WTC11 (cell line): ENCODE results near the gene SNAI1. TPM values are rescaled to one million over a fixed set of nuclear protein-coding genes. Genes with fewer than 3 reads are reported as not detected.

Experiments
- ATAC-seq: fragments of 200-7000 bp; cut with Tn5 transposase; 2 replicates; pipeline ENCODE4 v1.10.0; 2021; ENCODE audit warnings: mild to moderate bottlenecking, moderate library complexity
- CTCF ChIA-PET: fragments of 300-600 bp; sonication (Branson Sonifier 250); formaldehyde crosslinking; loops from one replicate; lab custom pipeline; 2021; ENCODE audit warnings: antibody characterized with exemption; lab: Charles Lee
- POLR2A ChIA-PET: fragments of 350-600 bp; sonication (Branson Sonifier 250); formaldehyde crosslinking; loops from one replicate; lab custom pipeline; 2021; ENCODE audit warnings: antibody characterized with exemption; lab: Charles Lee
- DNase-seq: peaks from one replicate; pipeline ENCODE4 v3.0.0; 2021; ENCODE audit warnings: low spot score
- H3K27ac Mint-ChIP-seq: 2 replicates; pipeline ENCODE4 v1.8.0; 2021; ENCODE audit warnings: mixed read lengths
- H3K27me3 Mint-ChIP-seq: 2 replicates; pipeline ENCODE4 v1.8.0; 2021; ENCODE audit warnings: low read depth, mild to moderate bottlenecking, moderate library complexity, mixed read lengths
- H3K36me3 Mint-ChIP-seq: 2 replicates; pipeline ENCODE4 v1.8.0; 2021; ENCODE audit warnings: mixed read lengths
- H3K4me1 Mint-ChIP-seq: 2 replicates; pipeline ENCODE4 v1.8.0; 2022; ENCODE audit warnings: mixed read lengths
- H3K4me3 Mint-ChIP-seq: 2 replicates; pipeline ENCODE4 v1.8.0; 2021; ENCODE audit warnings: mild to moderate bottlenecking, moderate library complexity, mixed read lengths
- H3K9me3 Mint-ChIP-seq: 2 replicates; pipeline ENCODE4 v1.8.0; 2021; ENCODE audit warnings: mixed read lengths
- ATF1 ChIP-seq: sonication (generic); formaldehyde crosslinking; IDR thresholded peaks from 2 replicates; pipeline ENCODE4 v1.8.1; 2023; ENCODE audit warnings: mild to moderate bottlenecking, moderate library complexity, missing genetic modification reagents
- CBFB ChIP-seq: sonication (generic); formaldehyde crosslinking; IDR thresholded peaks from 2 replicates; pipeline ENCODE4 v1.8.1; 2022; ENCODE audit warnings: mild to moderate bottlenecking, low read depth, missing genetic modification reagents
- CREM ChIP-seq: sonication (generic); formaldehyde crosslinking; IDR thresholded peaks from 2 replicates; pipeline ENCODE4 v1.8.1; 2022; ENCODE audit warnings: mild to moderate bottlenecking, missing genetic modification reagents, moderate library complexity
- EMX1 ChIP-seq: fragments of 250-450 bp; sonication (Bioruptor Pico); IDR thresholded peaks from 2 replicates; pipeline ENCODE4 v1.8.0; 2021; ENCODE audit warnings: mild to moderate bottlenecking
- FOXK1 ChIP-seq: sonication (generic); formaldehyde crosslinking; IDR thresholded peaks from 2 replicates; pipeline ENCODE4 v1.8.0; 2022; ENCODE audit warnings: mild to moderate bottlenecking, moderate library complexity, missing genetic modification reagents
- GABPB1 ChIP-seq: sonication (generic); formaldehyde crosslinking; IDR thresholded peaks from 2 replicates; pipeline ENCODE4 v1.8.1; 2023; ENCODE audit warnings: mild to moderate bottlenecking, missing genetic modification reagents
- MYBL2 ChIP-seq: sonication (generic); formaldehyde crosslinking; IDR thresholded peaks from 2 replicates; pipeline ENCODE4 v1.8.1; 2023; ENCODE audit warnings: mild to moderate bottlenecking, moderate library complexity, missing genetic modification reagents
- NFATC4 ChIP-seq: fragments of 250-450 bp; sonication (Bioruptor Pico); IDR thresholded peaks from 2 replicates; pipeline ENCODE4 v1.9.0; 2021; ENCODE audit warnings: mild to moderate bottlenecking
- NR1H2 ChIP-seq: sonication (generic); formaldehyde crosslinking; IDR thresholded peaks from 2 replicates; pipeline ENCODE4 v1.9.0; 2021; ENCODE audit warnings: mild to moderate bottlenecking, moderate library complexity, missing genetic modification reagents
- NR3C1 ChIP-seq: sonication (generic); formaldehyde crosslinking; conservative IDR thresholded peaks from 2 replicates; pipeline ENCODE4 v1.8.1; 2023; ENCODE audit warnings: low read depth, mild to moderate bottlenecking, missing genetic modification reagents
- OVOL2 ChIP-seq: fragments of 250-450 bp; sonication (Bioruptor Pico); IDR thresholded peaks from 2 replicates; pipeline ENCODE4 v1.9.0; 2021; ENCODE audit warnings: mild to moderate bottlenecking, borderline replicate concordance
- RELA ChIP-seq: sonication (generic); formaldehyde crosslinking; IDR thresholded peaks from 2 replicates; pipeline ENCODE4 v1.8.1; 2022; ENCODE audit warnings: missing genetic modification reagents, mild to moderate bottlenecking, borderline replicate concordance
- RORB ChIP-seq: fragments of 250-450 bp; sonication (Bioruptor Pico); IDR thresholded peaks from 2 replicates; pipeline ENCODE4 v1.9.0; 2021; ENCODE audit warnings: mild to moderate bottlenecking
- SOX15 ChIP-seq: fragments of 250-450 bp; sonication (Bioruptor Pico); IDR thresholded peaks from 2 replicates; pipeline ENCODE4 v1.9.0; 2021; ENCODE audit warnings: mild to moderate bottlenecking
- ZNF138 ChIP-seq: sonication (generic); formaldehyde crosslinking; conservative IDR thresholded peaks from 2 replicates; pipeline ENCODE4 v1.8.1; 2022; ENCODE audit warnings: mild to moderate bottlenecking, moderate library complexity, missing genetic modification reagents
- total RNA-seq: library from RNA; stranded (reverse); gene quantifications from 3 replicates; pipeline ENCODE4 v1.2.3, GENCODE V29; 2021
- TF ChIP-seq, protein P1 (sequence below): sonication (generic); formaldehyde crosslinking; IDR thresholded peaks from 2 replicates; pipeline ENCODE4 v1.8.1; 2022; ENCODE audit warnings: mild to moderate bottlenecking, moderate library complexity, missing genetic modification reagents
- TF ChIP-seq, protein P2 (sequence below): sonication (generic); formaldehyde crosslinking; IDR thresholded peaks from 2 replicates; pipeline ENCODE4 v1.8.1; 2023; ENCODE audit warnings: mild to moderate bottlenecking, missing genetic modification reagents
- TF ChIP-seq, protein P3 (sequence below): fragments of 250-450 bp; sonication (Bioruptor Pico); IDR thresholded peaks from 2 replicates; pipeline ENCODE4 v1.9.0; 2021; ENCODE audit warnings: mild to moderate bottlenecking
- TF ChIP-seq, protein P4 (sequence below): sonication (generic); formaldehyde crosslinking; IDR thresholded peaks from 2 replicates; pipeline ENCODE4 v1.8.0; 2022; ENCODE audit warnings: mild to moderate bottlenecking, missing genetic modification reagents
- TF ChIP-seq, protein P5 (sequence below): sonication (generic); formaldehyde crosslinking; IDR thresholded peaks from 2 replicates; pipeline ENCODE4 v1.8.1; 2023; ENCODE audit warnings: mild to moderate bottlenecking, missing genetic modification reagents, borderline replicate concordance
- TF ChIP-seq, protein P6 (sequence below): sonication (generic); formaldehyde crosslinking; IDR thresholded peaks from 2 replicates; pipeline ENCODE4 v1.8.1; 2023; ENCODE audit warnings: mild to moderate bottlenecking, moderate library complexity, missing genetic modification reagents
- TF ChIP-seq, protein P7 (sequence below): fragments of 250-450 bp; sonication (Bioruptor Pico); IDR thresholded peaks from 2 replicates; pipeline ENCODE4 v1.9.0; 2021; ENCODE audit warnings: moderate library complexity, mild to moderate bottlenecking, inconsistent platforms, borderline replicate concordance

Gene SNAI1
- total RNA-seq, 1 experiment from 2014 or later, result 7.9 TPM

DNA sequence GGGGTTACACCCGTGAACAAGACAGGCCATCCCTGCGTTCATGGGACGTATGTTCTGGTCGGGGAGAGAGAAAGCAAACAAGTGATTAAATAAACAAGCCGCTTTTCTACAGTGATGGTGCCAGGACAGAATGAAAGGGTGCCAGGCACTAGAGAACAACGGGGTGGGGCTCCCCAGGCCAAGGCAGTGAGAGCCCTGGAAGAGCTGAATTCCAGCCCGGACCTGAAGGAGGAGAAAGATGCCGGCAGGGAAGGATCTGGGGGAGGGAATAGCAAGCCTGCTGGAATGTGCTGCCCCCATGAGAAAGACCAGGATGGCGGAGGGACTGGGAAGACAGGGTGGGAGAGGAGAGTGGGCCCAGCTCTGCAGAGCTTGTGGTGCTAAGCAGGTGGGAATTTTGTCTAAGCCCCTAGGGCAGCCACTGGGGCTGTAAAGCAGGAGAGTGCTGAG, 7.5 kb downstream of the SNAI1 start (continued):
- TF ChIP-seq GABPB1 (no peak), FOXK1 (no peak), ZNF138 (CRISPR knock-in tag) (no peak)

DNA sequence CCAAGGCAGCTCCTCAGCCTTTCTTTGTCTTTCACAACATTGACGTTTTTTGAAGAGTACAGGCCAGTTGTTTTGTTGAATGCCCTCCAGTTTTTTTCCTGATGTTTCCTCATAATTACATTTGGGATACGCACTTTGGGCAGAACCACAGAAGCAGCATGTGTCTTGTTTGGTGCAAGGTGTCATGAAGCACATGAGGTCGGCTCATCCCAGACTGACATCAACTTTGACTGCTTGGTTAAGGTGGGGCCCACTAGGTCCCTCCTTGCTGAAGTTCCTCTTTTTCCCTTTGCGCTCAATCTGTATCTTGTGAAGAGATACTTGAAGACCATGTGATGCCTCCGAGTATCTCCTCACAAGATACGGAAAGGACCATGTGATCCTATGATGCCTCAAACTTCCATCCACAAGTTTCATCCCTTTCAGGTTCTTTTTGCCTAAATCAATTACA, 10.5 kb downstream of the SNAI1 start:
- DNase-seq (no peak), ATAC-seq (no peak)
- TF ChIP-seq RELA (CRISPR knock-in tag) (no peak), ATF1 (CRISPR knock-in tag) (no peak), GABPB1 (no peak), OVOL2 (CRISPR knock-in tag) (no peak), EMX1 (CRISPR knock-in tag) (no peak), RORB (no peak), NFATC4 (CRISPR knock-in tag) (no peak)
- TF ChIP-seq, protein P1, sequence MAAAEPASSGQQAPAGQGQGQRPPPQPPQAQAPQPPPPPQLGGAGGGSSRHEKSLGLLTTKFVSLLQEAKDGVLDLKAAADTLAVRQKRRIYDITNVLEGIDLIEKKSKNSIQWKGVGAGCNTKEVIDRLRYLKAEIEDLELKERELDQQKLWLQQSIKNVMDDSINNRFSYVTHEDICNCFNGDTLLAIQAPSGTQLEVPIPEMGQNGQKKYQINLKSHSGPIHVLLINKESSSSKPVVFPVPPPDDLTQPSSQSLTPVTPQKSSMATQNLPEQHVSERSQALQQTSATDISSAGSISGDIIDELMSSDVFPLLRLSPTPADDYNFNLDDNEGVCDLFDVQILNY (CRISPR knock-in tag), result no peak
- TF ChIP-seq, protein P2, sequence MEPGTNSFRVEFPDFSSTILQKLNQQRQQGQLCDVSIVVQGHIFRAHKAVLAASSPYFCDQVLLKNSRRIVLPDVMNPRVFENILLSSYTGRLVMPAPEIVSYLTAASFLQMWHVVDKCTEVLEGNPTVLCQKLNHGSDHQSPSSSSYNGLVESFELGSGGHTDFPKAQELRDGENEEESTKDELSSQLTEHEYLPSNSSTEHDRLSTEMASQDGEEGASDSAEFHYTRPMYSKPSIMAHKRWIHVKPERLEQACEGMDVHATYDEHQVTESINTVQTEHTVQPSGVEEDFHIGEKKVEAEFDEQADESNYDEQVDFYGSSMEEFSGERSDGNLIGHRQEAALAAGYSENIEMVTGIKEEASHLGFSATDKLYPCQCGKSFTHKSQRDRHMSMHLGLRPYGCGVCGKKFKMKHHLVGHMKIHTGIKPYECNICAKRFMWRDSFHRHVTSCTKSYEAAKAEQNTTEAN (CRISPR knock-in tag), result no peak
- TF ChIP-seq, protein P3, sequence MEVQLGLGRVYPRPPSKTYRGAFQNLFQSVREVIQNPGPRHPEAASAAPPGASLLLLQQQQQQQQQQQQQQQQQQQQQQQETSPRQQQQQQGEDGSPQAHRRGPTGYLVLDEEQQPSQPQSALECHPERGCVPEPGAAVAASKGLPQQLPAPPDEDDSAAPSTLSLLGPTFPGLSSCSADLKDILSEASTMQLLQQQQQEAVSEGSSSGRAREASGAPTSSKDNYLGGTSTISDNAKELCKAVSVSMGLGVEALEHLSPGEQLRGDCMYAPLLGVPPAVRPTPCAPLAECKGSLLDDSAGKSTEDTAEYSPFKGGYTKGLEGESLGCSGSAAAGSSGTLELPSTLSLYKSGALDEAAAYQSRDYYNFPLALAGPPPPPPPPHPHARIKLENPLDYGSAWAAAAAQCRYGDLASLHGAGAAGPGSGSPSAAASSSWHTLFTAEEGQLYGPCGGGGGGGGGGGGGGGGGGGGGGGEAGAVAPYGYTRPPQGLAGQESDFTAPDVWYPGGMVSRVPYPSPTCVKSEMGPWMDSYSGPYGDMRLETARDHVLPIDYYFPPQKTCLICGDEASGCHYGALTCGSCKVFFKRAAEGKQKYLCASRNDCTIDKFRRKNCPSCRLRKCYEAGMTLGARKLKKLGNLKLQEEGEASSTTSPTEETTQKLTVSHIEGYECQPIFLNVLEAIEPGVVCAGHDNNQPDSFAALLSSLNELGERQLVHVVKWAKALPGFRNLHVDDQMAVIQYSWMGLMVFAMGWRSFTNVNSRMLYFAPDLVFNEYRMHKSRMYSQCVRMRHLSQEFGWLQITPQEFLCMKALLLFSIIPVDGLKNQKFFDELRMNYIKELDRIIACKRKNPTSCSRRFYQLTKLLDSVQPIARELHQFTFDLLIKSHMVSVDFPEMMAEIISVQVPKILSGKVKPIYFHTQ (CRISPR knock-in tag), result no peak
- TF ChIP-seq, protein P4, sequence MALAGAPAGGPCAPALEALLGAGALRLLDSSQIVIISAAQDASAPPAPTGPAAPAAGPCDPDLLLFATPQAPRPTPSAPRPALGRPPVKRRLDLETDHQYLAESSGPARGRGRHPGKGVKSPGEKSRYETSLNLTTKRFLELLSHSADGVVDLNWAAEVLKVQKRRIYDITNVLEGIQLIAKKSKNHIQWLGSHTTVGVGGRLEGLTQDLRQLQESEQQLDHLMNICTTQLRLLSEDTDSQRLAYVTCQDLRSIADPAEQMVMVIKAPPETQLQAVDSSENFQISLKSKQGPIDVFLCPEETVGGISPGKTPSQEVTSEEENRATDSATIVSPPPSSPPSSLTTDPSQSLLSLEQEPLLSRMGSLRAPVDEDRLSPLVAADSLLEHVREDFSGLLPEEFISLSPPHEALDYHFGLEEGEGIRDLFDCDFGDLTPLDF (CRISPR knock-in tag), result no peak
- ChIA-PET CTCF (interaction anchor here (1.7 kb wide), 1 partner anchor 78 kb away, joined by 7 read pairs; no protein-coding TSS in a partner anchor), POLR2A (interaction anchor here (0.7 kb wide), 1 partner anchor 53 kb away, joined by 4 read pairs; no protein-coding TSS in a partner anchor)
- no peaks in the 10 kb centered on the region for H3K9me3 Mint-ChIP-seq
- no peak overlapping the region for H3K4me3 Mint-ChIP-seq
- no peaks in the 10 kb centered on the region for H3K27me3 Mint-ChIP-seq
- H3K4me1 Mint-ChIP-seq, result peaks cover 40% of the 10 kb centered on the region
- H3K27ac Mint-ChIP-seq, result 0 out of 2 replicates have a peak overlapping the region, but pooled peaks have one; percentile 20
- H3K36me3 Mint-ChIP-seq, result no peaks in the 10 kb centered on the region

DNA sequence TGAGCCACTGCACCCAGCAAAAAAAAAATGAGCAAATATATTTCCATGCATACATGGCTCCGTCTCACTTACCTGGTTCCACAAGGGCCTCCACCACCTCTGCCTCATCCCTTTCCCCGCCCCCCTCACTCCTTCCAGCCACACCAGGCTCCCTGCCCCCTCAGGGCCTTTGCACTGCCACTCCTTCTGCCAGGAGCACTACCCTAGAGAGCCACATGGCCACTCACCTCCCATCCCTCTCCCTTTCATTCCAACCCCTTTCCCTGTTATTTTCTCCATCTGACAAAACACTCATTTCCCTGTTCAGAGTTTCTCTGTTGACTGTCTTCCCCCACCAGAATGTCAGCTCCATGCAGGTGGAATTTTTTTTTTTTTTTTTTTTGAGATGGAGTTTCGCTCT, 12.8 kb downstream of the SNAI1 start:
- Mint-ChIP-seq H3K4me3 (no peak overlapping the region), H3K4me1 (peaks cover 19% of the 10 kb centered on the region), H3K36me3 (no peaks in the 10 kb centered on the region), H3K27me3 (no peaks in the 10 kb centered on the region), H3K9me3 (no peaks in the 10 kb centered on the region), H3K27ac (no peak overlapping the region)
- ATAC-seq, result no peak
- DNase-seq, result no peak
- CTCF ChIA-PET, result interaction anchor here (1.3 kb wide), 1 partner anchor 76 kb away, joined by 3 read pairs; no protein-coding TSS in a partner anchor
- POLR2A ChIA-PET, result interaction anchor here (0.7 kb wide), 1 partner anchor 54 kb away, joined by 5 read pairs; no protein-coding TSS in a partner anchor
- TF ChIP-seq ATF1 (CRISPR knock-in tag) (no peak), CBFB (CRISPR knock-in tag) (no peak), NR3C1 (CRISPR knock-in tag) (no peak), MYBL2 (CRISPR knock-in tag) (no peak), SOX15 (CRISPR knock-in tag) (no peak), CREM (no peak), NR1H2 (CRISPR knock-in tag) (no peak)
- TF ChIP-seq, protein P5, sequence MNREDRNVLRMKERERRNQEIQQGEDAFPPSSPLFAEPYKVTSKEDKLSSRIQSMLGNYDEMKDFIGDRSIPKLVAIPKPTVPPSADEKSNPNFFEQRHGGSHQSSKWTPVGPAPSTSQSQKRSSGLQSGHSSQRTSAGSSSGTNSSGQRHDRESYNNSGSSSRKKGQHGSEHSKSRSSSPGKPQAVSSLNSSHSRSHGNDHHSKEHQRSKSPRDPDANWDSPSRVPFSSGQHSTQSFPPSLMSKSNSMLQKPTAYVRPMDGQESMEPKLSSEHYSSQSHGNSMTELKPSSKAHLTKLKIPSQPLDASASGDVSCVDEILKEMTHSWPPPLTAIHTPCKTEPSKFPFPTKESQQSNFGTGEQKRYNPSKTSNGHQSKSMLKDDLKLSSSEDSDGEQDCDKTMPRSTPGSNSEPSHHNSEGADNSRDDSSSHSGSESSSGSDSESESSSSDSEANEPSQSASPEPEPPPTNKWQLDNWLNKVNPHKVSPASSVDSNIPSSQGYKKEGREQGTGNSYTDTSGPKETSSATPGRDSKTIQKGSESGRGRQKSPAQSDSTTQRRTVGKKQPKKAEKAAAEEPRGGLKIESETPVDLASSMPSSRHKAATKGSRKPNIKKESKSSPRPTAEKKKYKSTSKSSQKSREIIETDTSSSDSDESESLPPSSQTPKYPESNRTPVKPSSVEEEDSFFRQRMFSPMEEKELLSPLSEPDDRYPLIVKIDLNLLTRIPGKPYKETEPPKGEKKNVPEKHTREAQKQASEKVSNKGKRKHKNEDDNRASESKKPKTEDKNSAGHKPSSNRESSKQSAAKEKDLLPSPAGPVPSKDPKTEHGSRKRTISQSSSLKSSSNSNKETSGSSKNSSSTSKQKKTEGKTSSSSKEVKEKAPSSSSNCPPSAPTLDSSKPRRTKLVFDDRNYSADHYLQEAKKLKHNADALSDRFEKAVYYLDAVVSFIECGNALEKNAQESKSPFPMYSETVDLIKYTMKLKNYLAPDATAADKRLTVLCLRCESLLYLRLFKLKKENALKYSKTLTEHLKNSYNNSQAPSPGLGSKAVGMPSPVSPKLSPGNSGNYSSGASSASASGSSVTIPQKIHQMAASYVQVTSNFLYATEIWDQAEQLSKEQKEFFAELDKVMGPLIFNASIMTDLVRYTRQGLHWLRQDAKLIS, result no peak
- TF ChIP-seq, protein P6, sequence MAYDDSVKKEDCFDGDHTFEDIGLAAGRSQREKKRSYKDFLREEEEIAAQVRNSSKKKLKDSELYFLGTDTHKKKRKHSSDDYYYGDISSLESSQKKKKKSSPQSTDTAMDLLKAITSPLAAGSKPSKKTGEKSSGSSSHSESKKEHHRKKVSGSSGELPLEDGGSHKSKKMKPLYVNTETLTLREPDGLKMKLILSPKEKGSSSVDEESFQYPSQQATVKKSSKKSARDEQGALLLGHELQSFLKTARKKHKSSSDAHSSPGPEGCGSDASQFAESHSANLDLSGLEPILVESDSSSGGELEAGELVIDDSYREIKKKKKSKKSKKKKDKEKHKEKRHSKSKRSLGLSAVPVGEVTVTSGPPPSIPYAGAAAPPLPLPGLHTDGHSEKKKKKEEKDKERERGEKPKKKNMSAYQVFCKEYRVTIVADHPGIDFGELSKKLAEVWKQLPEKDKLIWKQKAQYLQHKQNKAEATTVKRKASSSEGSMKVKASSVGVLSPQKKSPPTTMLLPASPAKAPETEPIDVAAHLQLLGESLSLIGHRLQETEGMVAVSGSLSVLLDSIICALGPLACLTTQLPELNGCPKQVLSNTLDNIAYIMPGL, result no peak
- TF ChIP-seq, protein P7, sequence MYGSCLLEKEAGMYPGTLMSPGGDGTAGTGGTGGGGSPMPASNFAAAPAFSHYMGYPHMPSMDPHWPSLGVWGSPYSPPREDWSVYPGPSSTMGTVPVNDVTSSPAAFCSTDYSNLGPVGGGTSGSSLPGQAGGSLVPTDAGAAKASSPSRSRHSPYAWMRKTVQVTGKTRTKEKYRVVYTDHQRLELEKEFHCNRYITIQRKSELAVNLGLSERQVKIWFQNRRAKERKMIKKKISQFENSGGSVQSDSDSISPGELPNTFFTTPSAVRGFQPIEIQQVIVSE, result no peak
